NCI-H146 treated with DMSO at 0.1 percent for 48 hours (cell line): ENCODE data around the gene SSNA1.

Experiments used
- DNase-seq: peaks from one replicate; lab custom pipeline; 2025; ENCODE audit not compliant: unreplicated experiment; lab: John Stamatoyannopoulos, UW

Gene SSNA1

GRCh38 chr9:137152844-137153405 lies 35.6 kb upstream of the SSNA1 start:
- DNase-seq, result no peak

- DNase-seq, result no peak
These were observed 31.7 kb upstream of the SSNA1 start for GRCh38 chr9:137156567-137157375.

- no peak for DNase-seq
These were observed 30.7 kb upstream of the SSNA1 start for GRCh38 chr9:137157618-137158415.

- DNase-seq, result no peak
These were observed 29.9 kb upstream of the SSNA1 start for GRCh38 chr9:137158625-137159024.

- no peak for DNase-seq
These were observed 29.1 kb upstream of the SSNA1 start for GRCh38 chr9:137159105-137160053.

GRCh38 chr9:137160054-137160425 lies 28.4 kb upstream of the SSNA1 start:
- no peak for DNase-seq

- no peak for DNase-seq
These were observed 27.5 kb upstream of the SSNA1 start for GRCh38 chr9:137160716-137161557.

- DNase-seq, result peak; percentile 46
These were observed 26.7 kb upstream of the SSNA1 start for GRCh38 chr9:137161558-137162486.

- no peak for DNase-seq
These were observed 25.7 kb upstream of the SSNA1 start for GRCh38 chr9:137162505-137163364.

- no peak for DNase-seq
These were observed 25.1 kb upstream of the SSNA1 start for GRCh38 chr9:137163365-137163715.

- DNase-seq, result no peak
These were observed 24.7 kb upstream of the SSNA1 start for GRCh38 chr9:137163805-137164204.

- DNase-seq, result no peak
These were observed 23.9 kb upstream of the SSNA1 start for GRCh38 chr9:137164370-137165249.

- no peak for DNase-seq
These were observed 23.1 kb upstream of the SSNA1 start for GRCh38 chr9:137165250-137165836.

GRCh38 chr9:137166380-137167229 lies 21.9 kb upstream of the SSNA1 start:
- DNase-seq, result no peak

GRCh38 chr9:137167277-137167746 lies 21.2 kb upstream of the SSNA1 start:
- DNase-seq, result no peak
